Activated CD4-positive, alpha-beta T cell treated with anti-CD3 and anti-CD28 coated beads, Interleukin-2, amount 50 U/mL, for 1 hour (primary cell): ENCODE measurements around the gene SCN3A.

Experiments used
- DNase-seq: peaks from one replicate; pipeline ENCODE4 v3.0.0-alpha.2; 2020

SCN3A gene

GRCh38 chr2:165185633-165186032 lies 18.2 kb downstream of the SCN3A start:
- DNase-seq: no peak

DNA sequence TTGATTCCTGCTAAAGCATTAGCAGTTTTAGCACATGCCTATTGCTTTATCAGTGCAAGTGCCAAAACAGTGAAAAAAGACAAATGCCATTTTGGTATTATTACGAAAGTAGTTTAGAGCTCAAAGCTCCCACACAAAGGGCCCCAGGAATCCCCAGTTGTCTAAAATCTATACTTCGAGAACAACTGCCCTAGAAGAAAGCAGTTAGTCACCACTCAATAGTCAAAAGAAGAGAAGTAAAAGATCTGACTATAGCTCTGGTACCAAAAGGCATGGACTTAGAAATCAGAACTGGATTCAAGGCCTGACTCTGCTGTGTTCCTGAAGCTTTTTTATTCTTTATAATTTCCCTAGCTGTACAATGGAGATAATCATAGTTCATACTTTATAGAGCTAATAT lies 21.8 kb downstream of the SCN3A start:
- DNase-seq: no peak

DNA sequence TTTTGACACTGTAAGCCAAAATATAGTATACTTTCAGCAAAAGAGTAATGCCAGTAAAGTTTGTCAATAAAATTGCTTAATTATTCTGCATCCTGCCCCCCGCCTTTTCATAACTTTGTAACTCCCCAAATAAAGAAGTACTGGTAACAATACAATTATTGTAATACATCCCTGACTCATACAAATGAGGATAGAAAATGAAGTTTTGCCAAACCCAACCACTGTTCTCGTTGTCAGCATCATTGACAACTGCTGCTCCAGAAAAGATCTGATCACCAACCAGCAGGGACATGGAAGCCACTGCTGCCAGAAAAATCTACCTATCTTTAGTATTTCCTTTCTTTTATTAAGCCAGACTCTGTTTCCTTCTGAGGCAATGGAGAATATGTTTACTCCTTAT lies 27.1 kb downstream of the SCN3A start:
- DNase-seq: no peak

DNA sequence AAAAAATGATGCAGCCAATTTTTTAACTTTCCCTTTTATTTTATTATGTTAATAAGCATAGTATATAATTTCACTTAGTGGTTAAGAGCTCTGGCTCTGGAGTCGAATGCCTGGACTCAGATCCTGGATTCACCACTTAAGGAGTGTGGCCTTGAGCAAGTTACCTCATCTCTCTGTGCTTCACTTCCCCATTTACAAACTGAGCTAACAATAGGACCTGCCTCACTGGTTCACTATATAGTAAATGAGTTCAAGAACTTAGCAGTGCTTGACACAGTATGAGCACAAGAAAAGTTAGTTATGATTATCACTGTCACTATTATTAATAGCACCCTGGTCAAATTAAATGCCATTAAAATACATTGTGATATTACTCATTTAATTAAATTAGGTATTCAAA lies 30.6 kb downstream of the SCN3A start:
- no peak for DNase-seq

DNA sequence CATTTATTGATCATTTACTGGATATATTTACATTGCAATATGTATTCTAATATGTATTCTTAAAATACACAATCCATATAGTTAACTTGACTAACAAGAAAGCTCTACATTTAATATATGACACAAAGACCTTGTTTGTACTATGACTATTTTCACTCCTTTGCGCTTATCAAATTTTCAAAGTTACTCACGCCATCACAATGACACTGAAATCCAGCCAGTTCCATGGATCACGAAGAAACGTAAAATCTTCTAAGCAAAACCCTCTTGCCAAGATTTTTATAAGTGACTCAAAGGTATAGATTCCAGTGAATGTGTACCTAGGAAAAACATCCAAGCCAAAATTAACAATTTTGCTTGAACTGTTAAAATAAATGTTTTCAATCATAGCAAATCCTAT lies 39.6 kb downstream of the SCN3A start:
- no peak for DNase-seq

- no peak for DNase-seq
Observed at GRCh38 chr2:165163761-165164160, 40.1 kb downstream of the SCN3A start.

DNA sequence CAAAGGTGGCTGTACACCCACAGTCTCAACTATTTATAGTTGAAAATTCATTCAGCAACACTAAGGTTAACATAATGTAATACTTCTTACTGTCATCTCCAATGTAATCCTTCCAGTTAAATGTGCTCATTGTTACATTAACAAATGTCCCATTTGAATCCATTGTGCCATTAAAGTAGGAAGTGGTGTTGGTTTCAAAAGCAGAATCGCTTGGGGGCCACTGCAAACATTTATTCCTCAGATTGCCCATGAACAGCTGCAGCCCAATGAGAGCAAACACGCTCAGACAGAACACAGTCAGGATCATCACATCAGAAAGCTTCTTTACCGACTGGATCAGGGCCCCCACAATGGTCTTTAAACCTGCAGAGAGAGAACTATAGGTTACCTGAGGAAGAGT lies 41.4 kb downstream of the SCN3A start:
- DNase-seq: no peak

- no peak for DNase-seq
Observed at GRCh38 chr2:165161510-165161909, 42.3 kb downstream of the SCN3A start.

GRCh38 chr2:165157160-165157559 lies 46.7 kb downstream of the SCN3A start:
- no peak for DNase-seq

GRCh38 chr2:165155152-165155551 lies 48.7 kb downstream of the SCN3A start:
- DNase-seq: no peak

- no peak for DNase-seq
Observed at GRCh38 chr2:165149439-165149838, 54.4 kb downstream of the SCN3A start.

GRCh38 chr2:165147186-165148045 lies 56.4 kb downstream of the SCN3A start:
- no peak for DNase-seq

GRCh38 chr2:165144315-165144714 lies 59.5 kb downstream of the SCN3A start:
- DNase-seq: no peak

GRCh38 chr2:165141601-165142354 lies 62.1 kb downstream of the SCN3A start:
- DNase-seq: no peak

GRCh38 chr2:165126244-165126643 lies 77.6 kb downstream of the SCN3A start:
- no peak for DNase-seq

GRCh38 chr2:165122521-165122920 lies 81.3 kb downstream of the SCN3A start:
- DNase-seq: no peak

DNA sequence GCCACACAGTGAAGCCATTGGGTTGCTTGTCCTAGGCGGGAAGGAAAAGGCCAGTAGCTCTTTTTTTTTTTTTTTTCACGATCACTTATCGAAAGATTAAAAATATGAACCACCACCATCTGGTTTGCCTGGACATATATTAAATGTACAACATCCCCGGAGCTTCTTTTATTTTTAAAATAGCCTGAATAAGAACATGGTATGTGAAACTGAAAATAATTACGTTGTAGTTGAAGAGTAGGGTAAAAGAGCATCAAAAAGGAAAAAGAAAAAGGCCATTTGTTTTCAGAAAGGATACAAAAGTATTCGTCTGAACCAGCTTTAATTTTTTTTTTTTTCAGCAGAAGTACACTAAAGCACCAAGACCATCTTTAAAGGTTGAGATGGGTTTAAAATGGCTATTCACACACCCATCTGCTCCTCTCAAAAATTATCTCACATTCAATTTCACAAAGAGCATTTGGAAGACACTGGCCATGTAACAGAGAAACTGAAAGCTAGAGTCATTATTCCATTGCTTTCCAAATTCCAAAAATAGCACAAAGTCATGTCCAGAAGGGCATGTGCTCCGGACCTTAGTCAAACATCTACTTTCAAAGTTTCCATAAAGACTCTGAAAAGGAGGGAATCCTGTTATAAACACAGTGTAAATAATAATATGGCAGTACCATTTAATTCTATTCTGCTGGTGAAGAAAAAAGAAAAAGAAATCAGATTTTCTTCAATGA lies 82.9 kb downstream of the SCN3A start:
- DNase-seq: no peak

DNA sequence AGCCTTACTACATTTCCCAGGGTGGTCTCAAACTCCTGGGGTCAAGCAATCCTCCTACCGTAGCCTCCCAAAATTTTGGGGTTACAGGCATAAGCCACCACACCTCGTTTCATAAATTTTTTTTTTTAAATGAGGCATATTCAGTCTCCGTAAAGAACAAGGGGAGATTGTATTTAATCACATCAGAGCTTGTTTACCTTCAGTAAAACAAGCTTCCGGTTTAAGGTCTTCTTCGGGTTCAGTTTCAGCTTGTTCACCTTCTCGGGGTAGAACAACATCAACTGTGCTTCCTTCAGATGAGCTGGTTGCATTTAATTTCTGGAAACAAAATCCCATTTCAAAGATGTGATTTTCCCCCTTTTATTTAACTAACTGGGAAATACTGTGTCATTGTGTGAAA lies 88.6 kb downstream of the SCN3A start:
- no peak for DNase-seq

GRCh38 chr2:165114346-165114939 lies 89.4 kb downstream of the SCN3A start:
- DNase-seq: no peak

- no peak for DNase-seq
Observed at GRCh38 chr2:165113414-165113813, 90.4 kb downstream of the SCN3A start.

DNA sequence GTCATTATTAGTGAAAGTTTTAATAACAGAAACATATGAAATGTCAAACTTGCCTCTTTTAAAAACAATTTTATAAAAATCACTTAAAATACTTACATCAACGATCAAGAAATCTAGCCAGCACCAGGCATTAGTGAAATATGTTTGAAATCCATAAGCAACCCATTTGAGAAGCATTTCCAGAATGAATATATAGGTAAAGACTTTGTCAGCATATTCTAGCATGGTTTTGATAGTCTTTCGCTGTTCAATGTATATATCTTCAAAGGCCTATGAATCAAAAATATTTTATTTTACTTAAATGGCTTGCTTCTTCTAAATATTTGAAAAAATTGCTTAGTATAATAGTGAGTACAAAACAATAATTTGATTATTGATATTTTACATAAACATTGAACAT lies 91.1 kb downstream of the SCN3A start:
- DNase-seq: no peak

GRCh38 chr2:165112133-165112573 lies 91.7 kb downstream of the SCN3A start:
- DNase-seq: no peak

GRCh38 chr2:165110394-165110793 lies 93.5 kb downstream of the SCN3A start:
- DNase-seq: no peak
